ENCODE results near the gene SPOCK1.
"Not testable (repeated sequence)": the region's sequence is repeated elsewhere in the genome, so short reads cannot be mapped to it uniquely, and the experiment has no call there.

Gene SPOCK1

DNA sequence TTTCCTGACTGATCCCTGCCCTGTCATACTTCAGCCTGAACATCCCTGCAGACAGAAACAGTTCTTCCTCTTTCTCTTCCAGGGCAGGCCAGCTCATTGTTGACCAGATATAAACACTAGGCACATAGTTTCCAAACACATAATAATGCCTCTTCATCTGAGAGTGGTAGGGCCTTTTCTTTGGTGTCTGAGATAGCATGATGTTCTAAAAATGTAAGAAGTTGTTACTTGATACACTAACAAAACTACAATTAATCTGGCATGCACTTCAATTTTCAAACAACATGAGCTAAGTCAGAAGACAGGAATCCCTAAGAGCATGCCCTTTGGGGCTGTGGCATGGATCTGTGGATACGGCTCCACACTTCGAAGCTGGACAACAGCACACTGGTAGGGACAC is 246.6 kb downstream of the SPOCK1 start:
- DNase-seq: no peak

DNA sequence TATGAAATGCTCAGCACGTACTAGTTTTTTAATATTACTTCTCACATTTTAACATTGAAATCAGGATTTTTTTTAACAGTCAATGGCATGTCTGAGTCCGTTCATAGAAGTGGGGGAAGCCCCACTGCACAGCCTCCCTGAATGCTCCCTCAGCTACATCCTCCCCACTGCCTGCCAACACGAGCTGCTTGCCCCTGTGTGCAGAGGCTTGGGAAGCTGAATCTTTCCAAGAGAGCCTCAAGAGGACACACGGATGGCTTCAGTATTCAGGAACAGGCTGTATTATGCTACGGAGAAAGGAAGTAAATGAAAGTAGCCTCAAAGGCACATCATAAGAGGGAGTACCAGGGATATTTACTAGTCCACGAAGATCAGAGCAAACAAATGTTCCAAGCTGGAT is 248.7 kb downstream of the SPOCK1 start:
- DNase-seq: no peak

DNA sequence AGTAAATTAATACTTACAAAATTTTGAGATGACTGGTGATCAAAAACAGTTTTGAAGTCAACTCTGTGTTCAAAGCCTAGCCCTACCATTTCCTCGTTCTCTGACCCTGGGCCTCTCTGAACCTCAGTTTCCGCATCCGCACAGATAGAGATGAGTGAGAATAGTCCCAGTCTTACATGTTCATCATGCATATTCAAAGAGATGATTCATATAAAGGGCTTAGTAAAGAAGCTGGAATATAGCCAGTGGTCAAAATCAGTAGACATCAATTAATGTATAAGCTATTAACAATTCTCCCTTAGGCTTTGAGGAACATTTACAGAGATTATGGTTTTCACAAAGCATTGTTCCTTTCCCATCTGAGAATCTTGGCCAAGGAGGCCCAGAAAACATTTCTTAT is 250.6 kb downstream of the SPOCK1 start:
- DNase-seq: no peak

DNA sequence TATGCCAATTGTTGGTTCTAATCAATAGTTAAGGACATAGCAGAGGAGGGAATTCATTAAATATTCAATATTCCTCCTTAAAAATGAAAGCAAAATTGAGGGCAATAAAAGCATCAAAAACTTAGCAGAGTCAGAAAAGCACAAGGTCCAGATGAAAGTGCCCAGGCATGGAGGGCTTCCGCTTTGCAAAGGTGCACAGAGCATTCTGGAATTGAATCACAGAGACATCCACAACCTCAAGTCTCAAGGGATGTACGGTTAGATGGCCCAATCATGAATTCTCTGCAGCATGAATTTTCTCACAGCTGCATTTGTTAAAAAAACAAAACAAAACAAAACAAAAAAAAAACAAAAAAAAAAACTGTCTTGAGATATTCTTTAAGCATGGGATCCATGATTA is 253.7 kb downstream of the SPOCK1 start:
- no peak for DNase-seq

GRCh38 chr5:137240285-137240684 is 258.8 kb downstream of the SPOCK1 start:
- no peak for DNase-seq

DNA sequence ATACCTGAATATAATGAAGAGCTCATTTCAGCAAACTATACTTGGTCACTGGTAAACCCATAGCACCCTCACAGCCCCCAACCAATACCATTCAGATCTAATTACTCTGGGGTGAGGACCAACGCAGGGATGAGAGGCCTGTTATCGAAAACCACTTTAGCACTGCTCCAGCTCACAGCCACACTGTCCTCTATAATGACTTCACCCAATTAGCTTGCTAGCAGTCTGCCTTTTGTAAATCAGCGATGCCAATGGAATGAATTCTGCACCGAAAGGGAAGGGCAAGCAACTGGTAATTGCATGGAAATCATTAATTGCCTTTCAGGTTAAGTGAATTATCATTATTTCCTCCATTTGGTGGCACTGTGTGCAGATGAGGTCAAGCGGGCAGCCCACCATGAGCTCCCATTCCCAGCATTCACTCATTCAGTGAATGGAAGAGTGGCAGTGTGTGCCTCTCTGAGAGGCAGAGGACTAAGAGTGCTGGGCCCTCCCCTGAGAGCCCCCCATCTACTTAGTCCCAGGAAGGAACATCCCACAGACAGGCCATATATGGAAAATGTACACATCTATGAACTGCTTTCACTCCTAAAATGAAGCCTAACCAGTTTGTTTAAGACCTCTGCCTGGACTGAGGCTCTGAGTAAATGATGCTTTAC is 262.1 kb downstream of the SPOCK1 start:
- DNase-seq: no peak

GRCh38 chr5:137236252-137236651 is 262.9 kb downstream of the SPOCK1 start:
- DNase-seq: no peak

- no peak for DNase-seq
Observed at GRCh38 chr5:137234973-137235943, 263.9 kb downstream of the SPOCK1 start.

- no peak for DNase-seq
Observed at GRCh38 chr5:137233726-137234125, 265.4 kb downstream of the SPOCK1 start.

DNA sequence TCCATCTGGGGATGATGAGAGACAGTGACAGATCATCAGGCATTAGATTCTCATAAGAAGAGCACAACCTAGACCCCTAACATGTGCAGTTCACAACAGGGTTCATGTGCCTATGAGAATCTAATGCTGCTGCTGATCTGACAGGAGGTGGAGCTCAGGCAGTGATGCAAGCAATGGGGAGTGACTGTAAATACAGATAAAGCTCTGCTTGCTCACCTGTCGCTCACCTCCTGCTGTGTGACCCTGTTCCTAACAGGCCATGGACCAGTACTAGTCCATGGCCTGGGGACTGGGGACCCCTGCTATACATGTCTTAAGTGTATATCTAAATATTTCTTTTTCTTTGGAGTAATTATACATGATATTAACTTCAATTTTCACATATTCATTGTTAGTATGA is 265.8 kb downstream of the SPOCK1 start:
- DNase-seq: not testable (repeated sequence)

DNA sequence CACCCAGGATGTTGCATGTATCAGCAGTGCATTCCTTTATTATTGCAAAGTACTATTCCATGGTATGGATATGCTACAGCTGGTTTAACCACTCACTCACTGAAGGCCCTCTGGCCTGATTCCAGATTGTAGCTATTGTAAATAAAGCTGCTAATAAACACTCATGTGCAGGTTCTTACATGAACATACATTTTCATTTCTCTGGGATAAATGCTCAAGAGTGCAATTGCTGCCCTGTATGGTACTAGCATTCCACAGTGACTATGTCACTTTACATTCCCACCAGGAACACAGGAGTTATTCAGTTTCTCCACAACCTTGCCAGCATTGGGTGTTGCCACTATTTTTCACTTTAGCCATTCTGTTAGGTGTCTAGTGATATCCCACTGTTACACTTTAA is 267.6 kb downstream of the SPOCK1 start:
- no peak for DNase-seq

DNA sequence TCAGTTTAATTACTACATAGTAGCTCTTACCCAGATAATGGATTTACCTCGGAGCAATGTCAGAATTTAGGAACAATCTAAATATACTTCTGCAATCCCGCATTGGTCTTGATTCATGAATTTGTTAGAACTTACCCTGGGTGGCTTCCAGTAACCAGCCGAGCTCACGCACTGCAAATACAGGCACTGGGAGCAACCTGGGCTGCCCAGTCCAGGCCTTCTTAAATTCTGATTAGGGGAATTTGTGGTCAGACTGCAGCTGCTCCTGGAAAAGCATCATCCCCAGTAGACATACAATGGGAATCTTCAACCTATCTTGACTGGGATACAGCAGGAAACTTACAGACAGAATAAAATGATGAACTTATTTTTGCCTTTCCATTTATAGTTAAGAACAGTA is 270.3 kb downstream of the SPOCK1 start:
- no peak for DNase-seq

- DNase-seq: no peak
Observed at GRCh38 chr5:137226081-137226480, 273.0 kb downstream of the SPOCK1 start.

- DNase-seq: no peak
Observed at GRCh38 chr5:137223324-137224295, 275.5 kb downstream of the SPOCK1 start.

- DNase-seq: no peak
Observed at GRCh38 chr5:137221943-137222342, 277.2 kb downstream of the SPOCK1 start.

DNA sequence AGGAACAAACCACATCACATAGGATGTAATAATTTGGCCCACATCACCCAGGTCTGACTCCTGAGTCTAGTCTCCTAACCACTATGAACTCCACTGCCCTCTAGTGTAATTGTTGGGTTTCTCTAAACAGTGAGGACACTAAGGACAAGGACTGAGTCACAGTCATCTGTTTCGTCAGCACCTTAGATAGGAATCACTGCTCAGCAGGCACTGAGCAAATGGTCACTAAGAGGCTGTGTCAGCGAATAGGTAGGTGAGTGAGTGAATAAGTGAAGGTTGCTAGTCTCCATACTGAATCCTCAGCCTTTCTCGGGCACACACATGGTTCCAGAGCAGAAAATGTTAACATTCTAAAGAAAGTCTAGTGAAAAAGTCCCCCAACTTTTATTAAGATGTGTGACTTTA is 278.6 kb downstream of the SPOCK1 start:
- no peak for DNase-seq

- no peak for DNase-seq
Observed at GRCh38 chr5:137218896-137219295, 280.2 kb downstream of the SPOCK1 start.

- DNase-seq: no peak
Observed at GRCh38 chr5:137218471-137218870, 280.7 kb downstream of the SPOCK1 start.

- DNase-seq: no peak
Observed at GRCh38 chr5:137217599-137218200, 281.4 kb downstream of the SPOCK1 start.

- no peak for DNase-seq
Observed at GRCh38 chr5:137216976-137217598, 282.0 kb downstream of the SPOCK1 start.

DNA sequence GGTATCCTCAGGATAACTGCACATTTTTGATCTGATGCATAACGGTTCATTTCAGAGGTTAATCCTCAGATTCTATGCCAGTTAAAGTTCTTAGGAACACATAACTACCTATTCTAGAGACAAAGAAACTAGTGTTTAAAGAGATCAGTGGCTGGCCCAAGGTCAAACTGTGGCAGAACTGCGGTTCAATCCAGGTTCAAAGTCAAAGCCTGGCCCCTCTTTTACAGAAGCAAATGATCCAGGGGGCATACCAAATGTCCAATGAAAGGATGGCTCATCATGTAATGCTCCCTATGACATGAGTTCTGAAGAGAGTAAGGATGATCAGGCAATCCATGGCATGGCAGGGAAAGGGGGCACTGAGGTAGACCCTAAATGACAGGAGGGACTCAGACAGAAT is 283.3 kb downstream of the SPOCK1 start:
- no peak for DNase-seq

- DNase-seq: no peak
Observed at GRCh38 chr5:137215261-137215660, 283.9 kb downstream of the SPOCK1 start.
